ENCODE results near the gene ANO6. TPM values are rescaled to one million over a fixed set of nuclear protein-coding genes. Genes with fewer than 3 reads are reported as not detected.

The ANO6 gene
- total and polyA plus RNA-seq, 8 donors: 4.4 to 78.8 (median 21.9) TPM

DNA sequence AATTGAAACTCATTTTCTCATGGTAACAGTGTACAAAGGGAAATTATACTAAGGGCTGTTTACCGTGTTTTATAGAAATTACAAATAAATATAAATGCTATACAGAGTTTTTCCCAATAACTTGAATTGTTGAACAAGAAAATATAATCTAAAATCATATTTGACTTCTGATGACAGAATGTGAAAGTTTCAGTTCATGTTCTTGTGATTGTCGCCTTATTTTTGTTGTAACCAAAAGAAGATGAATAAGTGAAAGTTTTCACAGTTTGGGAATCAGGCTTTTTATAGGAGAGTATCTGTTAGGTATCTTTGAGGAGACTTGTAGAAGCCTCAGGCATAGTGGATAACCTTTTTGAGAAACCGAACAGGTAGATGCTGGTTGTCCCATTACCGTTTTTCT lies 28.1 kb downstream of the ANO6 start:
- intact Hi-C loops (cut with DNase I; ENCODE audit: low total_unique reads): no loop called here
- Histone ChIP-seq H3K27ac (peak overlapping the region in 3 of 5 donors; percentile 4 to 55 (median 39)), H3K9me3 (no peaks in the 10 kb centered on the region), H3K4me1 (peaks cover 0 to 39% (median 15%) of the 10 kb centered on the region in 4 donors), H3K4me3 (no peak overlapping the region), H3K36me3 (no peaks in the 10 kb centered on the region), H3K27me3 (no peaks in the 10 kb centered on the region)
- 84 to 90% (median 89%) methylated on average over 4 of the region's 4 CpGs for WGBS, 5 donors
- DNase-seq: no peak
- TF ChIP-seq POLR2AphosphoS5 (IDR thresholded peaks at IDR 0.05): no peak
- TF ChIP-seq, protein P1, sequence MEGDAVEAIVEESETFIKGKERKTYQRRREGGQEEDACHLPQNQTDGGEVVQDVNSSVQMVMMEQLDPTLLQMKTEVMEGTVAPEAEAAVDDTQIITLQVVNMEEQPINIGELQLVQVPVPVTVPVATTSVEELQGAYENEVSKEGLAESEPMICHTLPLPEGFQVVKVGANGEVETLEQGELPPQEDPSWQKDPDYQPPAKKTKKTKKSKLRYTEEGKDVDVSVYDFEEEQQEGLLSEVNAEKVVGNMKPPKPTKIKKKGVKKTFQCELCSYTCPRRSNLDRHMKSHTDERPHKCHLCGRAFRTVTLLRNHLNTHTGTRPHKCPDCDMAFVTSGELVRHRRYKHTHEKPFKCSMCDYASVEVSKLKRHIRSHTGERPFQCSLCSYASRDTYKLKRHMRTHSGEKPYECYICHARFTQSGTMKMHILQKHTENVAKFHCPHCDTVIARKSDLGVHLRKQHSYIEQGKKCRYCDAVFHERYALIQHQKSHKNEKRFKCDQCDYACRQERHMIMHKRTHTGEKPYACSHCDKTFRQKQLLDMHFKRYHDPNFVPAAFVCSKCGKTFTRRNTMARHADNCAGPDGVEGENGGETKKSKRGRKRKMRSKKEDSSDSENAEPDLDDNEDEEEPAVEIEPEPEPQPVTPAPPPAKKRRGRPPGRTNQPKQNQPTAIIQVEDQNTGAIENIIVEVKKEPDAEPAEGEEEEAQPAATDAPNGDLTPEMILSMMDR (IDR thresholded peaks at IDR 0.05): no peak

DNA sequence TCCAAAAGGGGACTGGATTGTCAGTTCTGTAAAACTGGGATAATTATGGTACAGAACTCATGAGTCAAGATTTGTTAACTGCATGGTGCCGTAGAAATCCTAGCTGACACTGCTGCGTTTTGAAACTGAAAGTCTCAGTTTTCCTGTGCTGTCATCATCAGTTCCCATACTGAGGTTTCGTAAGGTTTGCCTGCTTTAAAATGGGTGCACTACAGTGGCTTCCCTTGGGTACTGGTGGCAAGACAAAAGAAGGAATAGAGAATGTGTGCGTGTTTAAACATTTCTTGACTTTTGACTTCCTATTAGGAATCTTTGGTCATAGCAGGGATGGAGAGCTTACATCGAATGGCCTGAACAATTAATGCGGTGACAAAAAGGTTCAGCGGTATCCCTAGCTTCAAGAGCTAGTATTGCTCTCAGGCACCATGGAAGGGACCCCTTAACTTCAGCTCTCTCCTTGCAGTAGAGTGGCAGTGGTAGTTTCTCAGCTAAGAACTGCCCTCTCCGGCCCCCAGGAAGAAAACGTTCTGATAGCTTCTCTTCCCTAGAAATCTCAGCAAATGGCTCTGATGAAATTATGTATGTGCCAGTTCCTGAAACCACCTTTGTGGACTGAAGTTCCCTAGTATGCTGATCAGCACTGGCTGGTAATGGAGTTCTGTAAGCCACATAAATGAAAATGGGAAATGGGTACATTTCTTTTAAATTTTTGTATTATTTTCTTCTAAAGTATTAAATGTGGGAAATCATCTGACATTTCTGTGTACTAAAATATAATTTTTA lies 28.9 kb downstream of the ANO6 start:
- DNase-seq: no peak
- H3K27me3 ChIP-seq: no peaks in the 10 kb centered on the region
- H3K9me3 ChIP-seq: no peaks in the 10 kb centered on the region
- H3K4me3 ChIP-seq: no peak overlapping the region
- WGBS, 5 donors: 80 to 84% (median 84%) methylated on average over 9 of the region's 9 CpGs
- peak overlapping the region in 3 of 5 donors; percentile 4 to 55 (median 39) for H3K27ac ChIP-seq
- intact Hi-C loops (cut with DNase I; ENCODE audit: low total_unique reads): no loop called here
- TF ChIP-seq POLR2AphosphoS5 (IDR thresholded peaks at IDR 0.05): peak in 1 of 3 donors; percentile 16
- no peak for TF ChIP-seq POLR2A (IDR thresholded peaks at IDR 0.05)
- peaks cover 0 to 39% (median 19%) of the 10 kb centered on the region in 4 donors for H3K4me1 ChIP-seq
- no peaks in the 10 kb centered on the region for H3K36me3 ChIP-seq

DNA sequence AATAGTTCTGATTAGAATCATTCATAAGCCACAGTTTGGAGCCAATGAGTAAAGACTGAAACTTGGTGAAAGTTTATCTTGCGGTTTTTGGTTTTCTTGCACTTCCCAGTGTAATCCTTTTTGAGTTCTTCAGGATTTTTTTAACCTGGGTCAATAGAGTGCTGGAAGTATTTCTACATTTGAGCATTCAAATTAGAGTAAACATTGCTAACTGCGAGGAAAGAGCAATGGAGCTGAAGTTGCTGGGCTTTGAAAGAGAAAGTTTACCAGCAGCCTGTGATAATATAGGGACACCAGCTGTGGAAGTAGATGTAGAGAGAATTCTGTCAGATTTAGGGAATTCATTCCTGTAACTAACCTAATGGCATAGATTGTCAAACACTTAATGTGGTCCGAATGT lies 30.3 kb downstream of the ANO6 start:
- H3K36me3 ChIP-seq: no peaks in the 10 kb centered on the region
- no peaks in the 10 kb centered on the region for H3K9me3 ChIP-seq
- no peaks in the 10 kb centered on the region for H3K27me3 ChIP-seq
- no peak for TF ChIP-seq POLR2AphosphoS5 (IDR thresholded peaks at IDR 0.05)
- TF ChIP-seq, protein P1 (IDR thresholded peaks at IDR 0.05): no peak
- no peak for TF ChIP-seq EP300 (IDR thresholded peaks at IDR 0.05)
- TF ChIP-seq POLR2A (IDR thresholded peaks at IDR 0.05): no peak
- no peak overlapping the region for H3K4me3 ChIP-seq
- H3K4me1 ChIP-seq: peaks cover 0 to 40% (median 19%) of the 10 kb centered on the region in 4 donors
- 45 to 69% (median 51%) methylated on average over 3 of the region's 3 CpGs for WGBS, 5 donors
- no peak overlapping the region for H3K27ac ChIP-seq
- intact Hi-C loops (cut with DNase I; ENCODE audit: low total_unique reads): no loop called here
- DNase-seq: no peak

DNA sequence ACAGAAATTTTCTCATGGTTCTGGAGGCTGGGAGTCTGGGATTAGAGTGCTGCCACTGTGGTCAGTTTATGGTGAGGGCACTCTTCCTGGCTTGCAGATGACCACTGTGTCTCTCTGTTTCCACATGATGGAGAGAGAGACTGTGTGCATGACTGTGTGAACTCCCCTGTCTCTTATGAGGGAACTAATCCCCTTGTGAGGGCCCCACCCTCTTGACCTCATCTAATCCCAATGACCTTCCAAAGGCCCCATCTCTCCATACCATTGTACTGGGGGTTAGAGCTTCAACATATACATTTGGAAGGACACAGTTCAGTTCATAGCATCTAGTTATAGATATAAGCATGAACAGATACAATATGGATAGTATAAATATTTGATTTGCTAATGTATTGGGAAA lies 31.7 kb downstream of the ANO6 start:
- Histone ChIP-seq H3K4me3 (no peak overlapping the region), H3K27me3 (no peaks in the 10 kb centered on the region), H3K4me1 (peaks cover 0 to 48% (median 16%) of the 10 kb centered on the region in 4 donors), H3K36me3 (no peaks in the 10 kb centered on the region), H3K27ac (no peak overlapping the region), H3K9me3 (no peaks in the 10 kb centered on the region)
- no peak for DNase-seq
- TF ChIP-seq EP300 (IDR thresholded peaks at IDR 0.05) (no peak), POLR2A (IDR thresholded peaks at IDR 0.05) (no peak), POLR2AphosphoS5 (IDR thresholded peaks at IDR 0.05) (no peak)
- TF ChIP-seq, protein P1 (IDR thresholded peaks at IDR 0.05): no peak
- intact Hi-C loops (cut with DNase I; ENCODE audit: low total_unique reads): no loop called here

DNA sequence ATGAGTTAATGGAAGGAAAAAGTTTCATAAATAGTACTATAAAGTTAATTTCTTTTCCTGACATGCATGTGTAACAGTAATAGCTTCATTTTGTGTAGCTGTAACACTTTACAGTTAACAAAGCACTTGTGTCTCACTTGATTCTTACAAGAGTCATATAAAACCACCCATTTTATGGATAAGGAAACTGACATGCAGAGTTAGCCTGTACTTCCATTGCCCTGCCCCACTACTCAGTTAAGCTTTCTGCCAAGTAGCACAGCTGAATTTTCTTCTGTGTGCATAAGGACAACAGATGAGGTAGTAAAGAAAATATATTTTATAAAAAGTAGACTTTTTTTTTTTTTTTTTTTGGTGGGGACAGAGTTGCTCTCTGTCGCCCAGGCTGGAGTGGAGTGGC lies 32.2 kb downstream of the ANO6 start:
- no peak overlapping the region for H3K4me3 ChIP-seq
- WGBS, 5 donors: 90 to 100% (median 100%) methylated on average over 1 of the region's 1 CpG
- DNase-seq: no peak
- intact Hi-C loops (cut with DNase I; ENCODE audit: low total_unique reads): no loop called here
- no peak overlapping the region for H3K27ac ChIP-seq
- H3K4me1 ChIP-seq: peaks cover 0 to 51% (median 15%) of the 10 kb centered on the region in 4 donors
- no peaks in the 10 kb centered on the region for H3K9me3 ChIP-seq
- no peaks in the 10 kb centered on the region for H3K27me3 ChIP-seq
- H3K36me3 ChIP-seq: no peaks in the 10 kb centered on the region
- TF ChIP-seq POLR2A (IDR thresholded peaks at IDR 0.05) (no peak), POLR2AphosphoS5 (IDR thresholded peaks at IDR 0.05) (no peak), EP300 (IDR thresholded peaks at IDR 0.05) (no peak)
- TF ChIP-seq, protein P1 (IDR thresholded peaks at IDR 0.05): no peak
